A549 (cell line): ENCODE results near the gene LRP1. TPM values are rescaled to one million over a fixed set of nuclear protein-coding genes. Genes with fewer than 3 reads are reported as not detected.

Experiments used
- ATAC-seq, 2 experiments: fragments of 200-7000 bp in 1 of 2; fragments of >200 bp in 1 of 2; cut with Nextera tagmentation in 1 of 2; cut with Tn5 transposase in 1 of 2; 3 replicates each; pipeline versions ENCODE4 v1.8.0 to v1.9.1; 2018 to 2020; ENCODE audit warnings: mild to moderate bottlenecking in 1 of 2, moderate library complexity in 1 of 2
- CTCF ChIA-PET: fragments of 300-600 bp; sonication (Branson Sonifier 250); formaldehyde crosslinking; extraction: SDS; loops from one replicate; lab custom pipeline; 2021; ENCODE audit warnings: antibody characterized with exemption, inconsistent platforms; lab: Yijun Ruan, JAX
- POLR2A ChIA-PET: fragments of 350-600 bp; formaldehyde crosslinking; extraction: SDS; loops from one replicate; lab custom pipeline; 2021; ENCODE audit warnings: antibody characterized with exemption, inconsistent platforms; lab: Yijun Ruan, JAX
- DNase-seq, 2 experiments: peaks; one replicate each; pipeline versions ENCODE4 v3.0.0 to v3.0.0-alpha.2; 2011 to 2016; ENCODE audit warnings: low read depth in 1 of 2, low spot score in 1 of 2
- FAIRE-seq: peaks from 2 replicates; lab custom pipeline; 2011; peaks lifted over from hg19 to GRCh38; lab: Jason Lieb, UNC
- H3K27ac ChIP-seq, 2 experiments: fragments of >200 bp; sonication (Bioruptor Twin); formaldehyde crosslinking; 3 replicates each; pipeline ENCODE4 v1.5.1; 2016 to 2017
- H3K4me1 ChIP-seq: fragments of >200 bp; sonication (Bioruptor Twin); formaldehyde crosslinking; 3 replicates; pipeline ENCODE4 v1.6.1; 2016
- H3K4me2 ChIP-seq: fragments of >200 bp; sonication (Bioruptor Twin); formaldehyde crosslinking; 3 replicates; pipeline ENCODE4 v1.6.1; 2016
- H3K4me3 ChIP-seq: fragments of >200 bp; sonication (Bioruptor Twin); formaldehyde crosslinking; 3 replicates; pipeline ENCODE4 v1.5.1; 2016
- H3K9me3 ChIP-seq: fragments of >200 bp; sonication (Bioruptor Twin); formaldehyde crosslinking; 3 replicates; pipeline ENCODE4 v1.6.1; 2016
- CBX2 ChIP-seq: fragments of 200-600 bp; sonication (generic); IDR thresholded peaks from 2 replicates; pipeline ENCODE4 v1.6.1; 2016; ENCODE audit warnings: low read depth, mild to moderate bottlenecking, borderline replicate concordance
- EHF ChIP-seq: fragments of 250-450 bp; sonication (Bioruptor Pico); IDR thresholded peaks from 2 replicates; pipeline ENCODE4 v1.5.0; 2020; ENCODE audit warnings: mild to moderate bottlenecking
- ELK1 ChIP-seq: fragments of 150-350 bp; IDR thresholded peaks from 2 replicates; pipeline ENCODE4 v1.6.1; 2014; ENCODE audit warnings: low read depth, mild to moderate bottlenecking, low read length
- ESRRA ChIP-seq: fragments of 150-350 bp; IDR thresholded peaks from 2 replicates; pipeline ENCODE4 v1.6.1; 2014; ENCODE audit warnings: mild to moderate bottlenecking, low read length, borderline replicate concordance
- FOSB ChIP-seq: fragments of 250-450 bp; sonication (Bioruptor Pico); IDR thresholded peaks from 2 replicates; pipeline ENCODE4 v1.5.0; 2020; ENCODE audit warnings: mild to moderate bottlenecking, moderate library complexity
- FOXS1 ChIP-seq: fragments of 250-450 bp; sonication (Bioruptor Pico); IDR thresholded peaks from 2 replicates; pipeline ENCODE4 v1.5.0; 2020; ENCODE audit warnings: mild to moderate bottlenecking, moderate library complexity
- GATA3 ChIP-seq: IDR thresholded peaks from 2 replicates; pipeline ENCODE4 v1.6.1; 2012; ENCODE audit warnings: borderline replicate concordance
- HOXA7 ChIP-seq: fragments of 250-450 bp; sonication (Bioruptor Pico); IDR thresholded peaks from 2 replicates; pipeline ENCODE4 v1.5.0; 2020; ENCODE audit warnings: mild to moderate bottlenecking, moderate library complexity
- HOXB5 ChIP-seq: fragments of 250-450 bp; sonication (Bioruptor Pico); IDR thresholded peaks from 2 replicates; pipeline ENCODE4 v1.5.0; 2020; ENCODE audit warnings: mild to moderate bottlenecking, moderate library complexity
- JUNB ChIP-seq: fragments of >200 bp; sonication (Bioruptor Twin); formaldehyde crosslinking; IDR thresholded peaks from 2 replicates; pipeline ENCODE4 v1.6.1; 2016
- KDM5A ChIP-seq: fragments of 200-600 bp; sonication (generic); IDR thresholded peaks from 2 replicates; pipeline ENCODE4 v1.6.1; 2016; ENCODE audit warnings: antibody characterized with exemption, mild to moderate bottlenecking
- MAZ ChIP-seq: fragments of 150-350 bp; IDR thresholded peaks from 2 replicates; pipeline ENCODE4 v1.6.1; 2014; ENCODE audit warnings: antibody characterized with exemption, low read depth, low read length, borderline replicate concordance
- POLR2A ChIP-seq: IDR thresholded peaks from 2 replicates; pipeline ENCODE4 v1.6.1; 2012; ENCODE audit warnings: mild to moderate bottlenecking, low read length
- REST ChIP-seq: fragments of 200-600 bp; sonication (generic); IDR thresholded peaks from 2 replicates; pipeline ENCODE4 v1.6.1; 2016; ENCODE audit warnings: antibody characterized with exemption, mild to moderate bottlenecking, moderate library complexity
- RFX5 ChIP-seq: fragments of 450-650 bp; IDR thresholded peaks from 2 replicates; pipeline ENCODE4 v1.7.1; 2014; ENCODE audit warnings: antibody characterized with exemption, mild to moderate bottlenecking, moderate library complexity
- SMC3 ChIP-seq: fragments of >200 bp; sonication (Bioruptor Twin); formaldehyde crosslinking; IDR thresholded peaks from 3 replicates; pipeline ENCODE4 v1.6.1; 2018; ENCODE audit warnings: inconsistent platforms
- ZC3H11A ChIP-seq: fragments of 450-650 bp; IDR thresholded peaks from 2 replicates; pipeline ENCODE4 v1.6.1; 2014; ENCODE audit warnings: antibody characterized with exemption, mild to moderate bottlenecking
- WGBS: methylation state at CpG from one replicate; pipeline ENCODE4 v1.1.6; 2017; ENCODE audit errors: missing lambda C conversion rate; 5-methylcytosine and 5-hydroxymethylcytosine counted together
- polyA plus RNA-seq, 4 experiments: library from polyadenylated mRNA; depleted of rRNA in 3 of 4; stranded (reverse); fragments of >200 nt; fragmentation: RNase III in 1 of 4; extraction: RNeasy Plus Mini Kit Qiagen cat#74134 plus additional on column Dnase treatment in 1 of 4; gene quantifications; 2 replicates in 3 of 4; 3 replicates in 1 of 4; pipeline ENCODE4 v1.2.3, GENCODE V29; 2011 to 2017
- TF ChIP-seq, protein P1 (sequence below): fragments of 450-650 bp; IDR thresholded peaks from 2 replicates; pipeline ENCODE4 v1.6.1; 2014; ENCODE audit warnings: antibody characterized with exemption
- TF ChIP-seq, protein P2 (sequence below): fragments of 250-450 bp; sonication (Bioruptor Pico); IDR thresholded peaks from 2 replicates; pipeline ENCODE4 v1.5.0; 2020; ENCODE audit warnings: low read depth, mild to moderate bottlenecking, moderate library complexity
- TF ChIP-seq, protein P3 (sequence below): fragments of >200 bp; sonication (Bioruptor Twin); formaldehyde crosslinking; IDR thresholded peaks from 3 replicates; pipeline ENCODE4 v1.6.1; 2016

Gene LRP1
- polyA plus RNA-seq, 2 of the 4 experiments (the other 2 are of a cell fraction) = 5.6 to 9.4 TPM

DNA sequence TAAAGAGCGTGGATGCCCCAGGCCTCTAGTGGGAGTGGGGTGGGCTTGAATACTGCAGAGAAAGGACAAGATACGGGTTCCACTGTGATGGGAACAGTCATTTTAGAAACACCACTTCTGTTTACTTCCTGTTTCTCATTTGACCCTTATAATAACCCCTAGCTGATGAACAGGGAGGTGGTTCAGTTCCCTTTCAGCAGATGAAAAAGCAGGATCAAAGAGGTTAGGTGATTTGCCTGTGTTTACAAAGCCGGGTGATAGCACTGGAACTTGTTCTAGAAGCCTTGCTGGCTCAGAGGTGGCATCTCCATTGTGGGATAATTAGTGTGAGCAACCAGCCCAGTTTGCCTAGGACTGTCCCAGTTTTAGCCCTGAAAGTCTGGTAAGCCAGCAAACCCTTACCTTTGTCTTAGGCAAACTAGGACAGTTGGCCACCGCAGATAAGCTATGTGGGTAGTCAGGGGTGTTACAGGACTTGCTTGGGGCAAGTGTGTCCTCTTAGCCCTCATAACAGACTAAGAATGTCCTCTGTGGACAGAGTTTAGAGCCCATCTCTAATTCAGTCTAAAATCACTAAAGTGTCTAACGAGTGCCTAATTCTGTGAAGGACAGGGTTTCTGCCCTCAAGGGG lies 26.6 kb downstream of the LRP1 start:
- POLR2A ChIA-PET = no interaction called here
- H3K27ac ChIP-seq = no peak overlapping the region
- ATAC-seq = no peak
- no peak overlapping the region for H3K4me3 ChIP-seq
- no peak for DNase-seq
- FAIRE-seq = no peak
- H3K4me2 ChIP-seq = no peak overlapping the region
- 73% methylated on average over 5 of the region's 5 CpGs for WGBS
- TF ChIP-seq, protein P1, sequence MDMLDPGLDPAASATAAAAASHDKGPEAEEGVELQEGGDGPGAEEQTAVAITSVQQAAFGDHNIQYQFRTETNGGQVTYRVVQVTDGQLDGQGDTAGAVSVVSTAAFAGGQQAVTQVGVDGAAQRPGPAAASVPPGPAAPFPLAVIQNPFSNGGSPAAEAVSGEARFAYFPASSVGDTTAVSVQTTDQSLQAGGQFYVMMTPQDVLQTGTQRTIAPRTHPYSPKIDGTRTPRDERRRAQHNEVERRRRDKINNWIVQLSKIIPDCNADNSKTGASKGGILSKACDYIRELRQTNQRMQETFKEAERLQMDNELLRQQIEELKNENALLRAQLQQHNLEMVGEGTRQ = no peak
- TF ChIP-seq GATA3 = no peak
- TF ChIP-seq, protein P2, sequence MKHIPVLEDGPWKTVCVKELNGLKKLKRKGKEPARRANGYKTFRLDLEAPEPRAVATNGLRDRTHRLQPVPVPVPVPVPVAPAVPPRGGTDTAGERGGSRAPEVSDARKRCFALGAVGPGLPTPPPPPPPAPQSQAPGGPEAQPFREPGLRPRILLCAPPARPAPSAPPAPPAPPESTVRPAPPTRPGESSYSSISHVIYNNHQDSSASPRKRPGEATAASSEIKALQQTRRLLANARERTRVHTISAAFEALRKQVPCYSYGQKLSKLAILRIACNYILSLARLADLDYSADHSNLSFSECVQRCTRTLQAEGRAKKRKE = no peak
- no peak for TF ChIP-seq CBX2
- no peak for TF ChIP-seq RFX5
- no peak for TF ChIP-seq FOXS1 (CRISPR knock-in tag)
- no peak for TF ChIP-seq ESRRA
- TF ChIP-seq SMC3 = no peak
- no peak for TF ChIP-seq KDM5A
- no peak for TF ChIP-seq ZC3H11A
- no peak for TF ChIP-seq ELK1
- TF ChIP-seq FOSB = no peak
- TF ChIP-seq REST = no peak
- no peak for TF ChIP-seq HOXA7 (CRISPR knock-in tag)
- no peak for TF ChIP-seq HOXB5 (CRISPR knock-in tag)
- TF ChIP-seq, protein P3, sequence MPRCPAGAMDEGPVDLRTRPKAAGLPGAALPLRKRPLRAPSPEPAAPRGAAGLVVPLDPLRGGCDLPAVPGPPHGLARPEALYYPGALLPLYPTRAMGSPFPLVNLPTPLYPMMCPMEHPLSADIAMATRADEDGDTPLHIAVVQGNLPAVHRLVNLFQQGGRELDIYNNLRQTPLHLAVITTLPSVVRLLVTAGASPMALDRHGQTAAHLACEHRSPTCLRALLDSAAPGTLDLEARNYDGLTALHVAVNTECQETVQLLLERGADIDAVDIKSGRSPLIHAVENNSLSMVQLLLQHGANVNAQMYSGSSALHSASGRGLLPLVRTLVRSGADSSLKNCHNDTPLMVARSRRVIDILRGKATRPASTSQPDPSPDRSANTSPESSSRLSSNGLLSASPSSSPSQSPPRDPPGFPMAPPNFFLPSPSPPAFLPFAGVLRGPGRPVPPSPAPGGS = no peak
- no peak for TF ChIP-seq POLR2A
- no peaks in the 10 kb centered on the region for H3K9me3 ChIP-seq
- no peaks in the 10 kb centered on the region; the same call in 2 of the 3 replicates for H3K4me1 ChIP-seq
- CTCF ChIA-PET = interaction anchor here (0.6 to 16.2 kb wide), 7 partner anchors 10 to 153 kb away, joined by 3 to 180 read pairs (median 6); no protein-coding TSS in a partner anchor

DNA sequence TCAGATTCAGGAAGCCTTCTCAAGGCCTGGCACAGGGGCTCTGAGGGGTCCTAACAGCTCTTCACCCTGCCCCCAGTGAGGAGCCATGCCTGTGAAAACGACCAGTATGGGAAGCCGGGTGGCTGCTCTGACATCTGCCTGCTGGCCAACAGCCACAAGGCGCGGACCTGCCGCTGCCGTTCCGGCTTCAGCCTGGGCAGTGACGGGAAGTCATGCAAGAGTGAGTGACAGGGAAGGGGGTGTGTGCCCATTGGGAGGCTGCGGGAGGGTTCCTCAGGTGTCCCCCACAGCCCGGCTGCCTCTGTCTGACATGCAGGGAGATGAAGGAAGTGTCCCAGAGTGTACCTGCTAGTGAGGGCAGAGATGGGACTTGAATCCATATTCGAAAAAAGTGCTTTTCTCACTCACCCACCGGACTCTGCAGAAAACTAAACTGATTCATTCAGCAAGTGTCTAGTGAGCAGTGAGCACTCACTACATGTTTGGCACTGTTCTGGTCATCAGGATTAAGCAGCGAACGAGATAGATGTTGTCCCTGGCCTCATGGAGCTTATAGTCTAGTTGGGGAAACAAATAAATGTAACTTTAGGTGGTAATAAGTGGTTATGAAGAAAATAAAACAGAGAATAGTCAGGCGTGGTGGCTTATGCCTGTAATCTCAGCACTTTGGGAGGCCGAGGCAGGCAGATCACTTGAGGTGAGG lies 28.6 kb downstream of the LRP1 start:
- H3K4me2 ChIP-seq = no peak overlapping the region
- FAIRE-seq (no peak), ATAC-seq (no peak), DNase-seq (no peak)
- WGBS = 88% methylated on average over 13 of the region's 16 CpGs
- CTCF ChIA-PET = interaction anchor here (1.0 to 16.2 kb wide), 8 partner anchors 8 to 45 kb away, joined by 3 to 180 read pairs (median 4); no protein-coding TSS in a partner anchor
- H3K27ac ChIP-seq = no peak overlapping the region
- H3K4me3 ChIP-seq = no peak overlapping the region
- no peaks in the 10 kb centered on the region for H3K4me1 ChIP-seq
- no peaks in the 10 kb centered on the region for H3K9me3 ChIP-seq
- POLR2A ChIA-PET = no interaction called here
- no peak for TF ChIP-seq RFX5
- no peak for TF ChIP-seq ESRRA
- TF ChIP-seq, protein P1 = no peak
- no peak for TF ChIP-seq EHF
- no peak for TF ChIP-seq FOSB
- no peak for TF ChIP-seq MAZ
- TF ChIP-seq, protein P2 = no peak
- no peak for TF ChIP-seq JUNB
- TF ChIP-seq HOXA7 (CRISPR knock-in tag) = no peak
- no peak for TF ChIP-seq KDM5A
- no peak for TF ChIP-seq REST
- no peak for TF ChIP-seq SMC3
